ENCODE measurements around the gene E4F1. TPM values are rescaled to one million over a fixed set of nuclear protein-coding genes. Genes with fewer than 3 reads are reported as not detected.

Gene E4F1
- total and polyA plus RNA-seq, 9 of the 15 experiments (the other 6 are each of a cell fraction or from before 2014, with no cell fraction given): 0.48 to 94.9 (median 20.4) TPM

- TF ChIP-seq MYC (IDR thresholded peaks at IDR 0.05; ENCODE audit: low read depth, low read length): peak; percentile 96
- TF ChIP-seq MYC (CRISPR knock-in tag; IDR thresholded peaks at IDR 0.05; ENCODE audit: borderline replicate concordance, low read depth): 0 out of 2 replicates have a peak, but pooled peaks have one; percentile 61
- no peak for TF ChIP-seq ATF1 (CRISPR knock-in tag; IDR thresholded peaks at IDR 0.05)
- peak; percentile 70 for TF ChIP-seq ATF1 (tag; IDR thresholded peaks at IDR 0.05)
- peak; percentile 63 for TF ChIP-seq GABPA (tag; conservative IDR thresholded peaks at IDR 0.05; ENCODE audit: low read depth)
- TF ChIP-seq MITF (IDR thresholded peaks at IDR 0.05): peak; percentile 65; the same call in 1 of the 2 replicates
- TF ChIP-seq TCF15 (CRISPR knock-in tag; IDR thresholded peaks at IDR 0.05): no peak
- TF ChIP-seq ZNF77 (CRISPR knock-in tag; IDR thresholded peaks at IDR 0.05): no peak
- no peak; the same call in 1 of the 2 replicates for TF ChIP-seq MYNN (IDR thresholded peaks at IDR 0.05)
- TF ChIP-seq MYNN (CRISPR knock-in tag; IDR thresholded peaks at IDR 0.05): no peak
- no peak for TF ChIP-seq ZNF398 (CRISPR knock-in tag; IDR thresholded peaks at IDR 0.05)
- 0 out of 2 replicates have a peak, but pooled peaks have one; percentile 48 for TF ChIP-seq ZNF668 (CRISPR knock-in tag; IDR thresholded peaks at IDR 0.05)
- TF ChIP-seq C11orf30 (IDR thresholded peaks at IDR 0.05; ENCODE audit: low read depth): peak; percentile 83
- peak; percentile 89 for TF ChIP-seq RBBP5 (IDR thresholded peaks at IDR 0.05; ENCODE audit: borderline replicate concordance, insufficient read depth, low read length, poor library complexity, severe bottlenecking)
- no peak for TF ChIP-seq ZNF165 (CRISPR knock-in tag; IDR thresholded peaks at IDR 0.05; ENCODE audit: borderline replicate concordance)
- peak; percentile 80 for TF ChIP-seq FIP1L1 (IDR thresholded peaks at IDR 0.05; ENCODE audit: low read depth, low read length, poor library complexity, severe bottlenecking)
- peak; percentile 93 for TF ChIP-seq JUND (IDR thresholded peaks at IDR 0.05; ENCODE audit: borderline replicate concordance, low read depth, low read length)
- 0 out of 3 replicates have a peak, but pooled peaks have one; percentile 30 for TF ChIP-seq JUND (tag; IDR thresholded peaks at IDR 0.05; ENCODE audit: borderline replicate concordance, low read depth, low read length)
- peak; percentile 57; the same call in 1 of the 2 replicates for TF ChIP-seq KLF6 (CRISPR knock-in tag; IDR thresholded peaks at IDR 0.05; ENCODE audit: borderline replicate concordance)
- peak; percentile 94 for TF ChIP-seq SAFB (IDR thresholded peaks at IDR 0.05; ENCODE audit: borderline replicate concordance, low read depth, low read length)
- no peak for TF ChIP-seq TRIM28 (IDR thresholded peaks at IDR 0.05)
- TF ChIP-seq POLR2H (tag; IDR thresholded peaks at IDR 0.05; ENCODE audit: low read depth): no peak
Observed at GRCh38 chr16:2205104-2205966, 18.1 kb upstream of the E4F1 start, which contains the start of gene MLST8 (continued).

All from K562 (cell line).